OCI-LY7 (cell line): ENCODE measurements around the gene DAPK1. TPM values are rescaled to one million over a fixed set of nuclear protein-coding genes. Genes with fewer than 3 reads are reported as not detected.

ENCODE experiments used
- BruUV-seq: library from RNA; stranded (reverse); fragments of 400-500 nt; replicated peaks from 2 replicates; lab custom pipeline; 2021; lab: Mats Ljungman, UMichigan
- CTCF ChIA-PET: fragments of 300-600 bp; sonication (Branson Sonifier 250); formaldehyde crosslinking; loops from one replicate; lab custom pipeline; 2022; ENCODE audit warnings: antibody characterized with exemption; ENCODE audit not compliant: unreplicated experiment; lab: Charles Lee
- POLR2A ChIA-PET: fragments of 300-600 bp; sonication (Branson Sonifier 250); formaldehyde crosslinking; loops from one replicate; lab custom pipeline; 2022; ENCODE audit warnings: antibody characterized with exemption; lab: Charles Lee
- DNase-seq: peaks from one replicate; pipeline ENCODE4 v3.0.0-alpha.2; 2015; ENCODE audit warnings: low spot score
- H2AFZ ChIP-seq: fragments of 200-600 bp; sonication (generic), shearing (Covaris generic); 2 replicates; pipeline ENCODE4 v1.6.1; 2014; ENCODE audit warnings: mild to moderate bottlenecking, antibody characterized with exemption, low read length, moderate library complexity
- H3K27ac ChIP-seq: fragments of 200-600 bp; sonication (generic); 2 replicates; pipeline ENCODE4 v1.5.1; 2014; ENCODE audit warnings: mixed run types, low read depth, mild to moderate bottlenecking, moderate library complexity, low read length, inconsistent platforms; ENCODE audit not compliant: poor library complexity, severe bottlenecking
- H3K36me3 ChIP-seq: fragments of 200-600 bp; sonication (generic); 2 replicates; pipeline ENCODE4 v1.6.1; 2014; ENCODE audit warnings: mild to moderate bottlenecking, antibody characterized with exemption, low read length, moderate library complexity, mixed read lengths; ENCODE audit not compliant: insufficient read depth
- H3K4me1 ChIP-seq: fragments of 200-600 bp; sonication (generic); 2 replicates; pipeline ENCODE4 v1.5.1; 2014; ENCODE audit warnings: mild to moderate bottlenecking, low read length; ENCODE audit not compliant: insufficient read depth, poor library complexity, severe bottlenecking
- H3K4me2 ChIP-seq: fragments of 200-600 bp; sonication (generic); 2 replicates; pipeline ENCODE4 v1.6.1; 2014; ENCODE audit warnings: mild to moderate bottlenecking, low read length
- H3K4me3 ChIP-seq: fragments of 200-600 bp; sonication (generic); 2 replicates; pipeline ENCODE4 v1.5.1; 2014; ENCODE audit warnings: mild to moderate bottlenecking, low read depth, low read length; ENCODE audit not compliant: poor library complexity, severe bottlenecking
- H3K79me2 ChIP-seq: fragments of 200-600 bp; sonication (generic); 2 replicates; pipeline ENCODE4 v1.6.1; 2016; ENCODE audit warnings: low read depth, mild to moderate bottlenecking, low read length, moderate library complexity, mixed read lengths; ENCODE audit not compliant: insufficient read depth
- H3K9me2 ChIP-seq: fragments of 200-600 bp; sonication (generic); 2 replicates; pipeline ENCODE4 v1.6.1; 2016; ENCODE audit warnings: mild to moderate bottlenecking, low read length, mixed read lengths; ENCODE audit not compliant: insufficient read depth
- H3K9me3 ChIP-seq: fragments of 200-600 bp; sonication (generic); 2 replicates; pipeline ENCODE4 v1.6.1; 2014; ENCODE audit warnings: mild to moderate bottlenecking, mixed run types, low read length, mixed read lengths
- H4K20me1 ChIP-seq: fragments of 200-600 bp; sonication (generic); 2 replicates; pipeline ENCODE4 v1.6.1; 2014; ENCODE audit warnings: mild to moderate bottlenecking, antibody characterized with exemption, low read length, moderate library complexity, mixed read lengths; ENCODE audit not compliant: insufficient read depth
- CTCF ChIP-seq: fragments of 200-600 bp; sonication (generic); conservative IDR thresholded peaks from 2 replicates; pipeline ENCODE4 v1.5.1; 2014; ENCODE audit warnings: mild to moderate bottlenecking, antibody characterized with exemption, low read length, moderate library complexity, mixed read lengths
- EZH2phosphoT487 ChIP-seq: fragments of 200-600 bp; sonication (generic); IDR thresholded peaks from 2 replicates; pipeline ENCODE4 v1.6.1; 2018; ENCODE audit warnings: low read depth, borderline replicate concordance, mild to moderate bottlenecking, mixed run types, antibody characterized with exemption, low read length, moderate library complexity, mixed read lengths
- intact Hi-C: fragments of 100-400 bp; cut with micrococcal nuclease; formaldehyde crosslinking; loops from one replicate; pipeline ENCODE4 v1.10.0; 2022; ENCODE audit not compliant: unreplicated experiment
- total RNA-seq, 2 experiments: library from RNA; depleted of rRNA in 1 of 2; stranded (reverse); fragments of >200 nt in 1 of 2; shearing (Covaris generic) in 1 of 2; gene quantifications; 2 replicates each; pipeline ENCODE4 v1.2.3, GENCODE V29; 2014 to 2022

DAPK1 gene
- total RNA-seq, 2 experiments from 2014 or later = 0.25 to 3.5 TPM

- TF ChIP-seq EZH2phosphoT487 (no peak), CTCF (no peak)
- ChIA-PET CTCF (no interaction called here), POLR2A (no interaction called here)
- intact Hi-C loops = no loop called here
- Histone ChIP-seq H3K36me3 (no peaks in the 10 kb centered on the region), H3K9me3 (no peaks in the 10 kb centered on the region), H3K79me2 (no peaks in the 10 kb centered on the region), H4K20me1 (no peaks in the 10 kb centered on the region), H3K9me2 (no peaks in the 10 kb centered on the region), H3K4me1 (peaks cover 5% of the 10 kb centered on the region), H3K4me3 (no peak overlapping the region), H3K27ac (no peak overlapping the region), H3K4me2 (no peak overlapping the region), H2AFZ (no peak overlapping the region)
- DNase-seq = no peak
- BruUV-seq = no TSS peak
Measured at GRCh38 chr9:87609486-87609885, 111.8 kb downstream of the DAPK1 start.

GRCh38 chr9:87610200-87611155 lies 112.8 kb downstream of the DAPK1 start:
- Histone ChIP-seq H3K79me2 (no peaks in the 10 kb centered on the region), H3K9me2 (no peaks in the 10 kb centered on the region), H3K4me2 (no peak overlapping the region), H3K9me3 (no peaks in the 10 kb centered on the region), H4K20me1 (no peaks in the 10 kb centered on the region), H3K27ac (no peak overlapping the region), H3K36me3 (no peaks in the 10 kb centered on the region), H3K4me1 (peaks cover 5% of the 10 kb centered on the region), H3K4me3 (no peak overlapping the region), H2AFZ (no peak overlapping the region)
- intact Hi-C loops = no loop called here
- DNase-seq = no peak
- POLR2A ChIA-PET = no interaction called here
- BruUV-seq = no TSS peak
- CTCF ChIA-PET = no interaction called here
- TF ChIP-seq EZH2phosphoT487 (no peak), CTCF (no peak)

- intact Hi-C loops = no loop called here
- H3K4me2 ChIP-seq = no peak overlapping the region
- no peaks in the 10 kb centered on the region for H3K36me3 ChIP-seq
- POLR2A ChIA-PET = no interaction called here
- DNase-seq = no peak
- no peak overlapping the region for H2AFZ ChIP-seq
- no peaks in the 10 kb centered on the region for H4K20me1 ChIP-seq
- peaks cover 5% of the 10 kb centered on the region for H3K4me1 ChIP-seq
- no peaks in the 10 kb centered on the region for H3K9me2 ChIP-seq
- TF ChIP-seq EZH2phosphoT487 = no peak
- TF ChIP-seq CTCF = no peak
- H3K79me2 ChIP-seq = no peaks in the 10 kb centered on the region
- CTCF ChIA-PET = no interaction called here
- no TSS peak for BruUV-seq
- no peaks in the 10 kb centered on the region for H3K9me3 ChIP-seq
- H3K27ac ChIP-seq = no peak overlapping the region
- H3K4me3 ChIP-seq = no peak overlapping the region
Measured at GRCh38 chr9:87611776-87612175, 114.1 kb downstream of the DAPK1 start.
